Measurements from ENCODE around the gene PAPOLG. TPM values are rescaled to one million over a fixed set of nuclear protein-coding genes. Genes with fewer than 3 reads are reported as not detected.

The PAPOLG gene
- 57.6 TPM for total RNA-seq

DNA sequence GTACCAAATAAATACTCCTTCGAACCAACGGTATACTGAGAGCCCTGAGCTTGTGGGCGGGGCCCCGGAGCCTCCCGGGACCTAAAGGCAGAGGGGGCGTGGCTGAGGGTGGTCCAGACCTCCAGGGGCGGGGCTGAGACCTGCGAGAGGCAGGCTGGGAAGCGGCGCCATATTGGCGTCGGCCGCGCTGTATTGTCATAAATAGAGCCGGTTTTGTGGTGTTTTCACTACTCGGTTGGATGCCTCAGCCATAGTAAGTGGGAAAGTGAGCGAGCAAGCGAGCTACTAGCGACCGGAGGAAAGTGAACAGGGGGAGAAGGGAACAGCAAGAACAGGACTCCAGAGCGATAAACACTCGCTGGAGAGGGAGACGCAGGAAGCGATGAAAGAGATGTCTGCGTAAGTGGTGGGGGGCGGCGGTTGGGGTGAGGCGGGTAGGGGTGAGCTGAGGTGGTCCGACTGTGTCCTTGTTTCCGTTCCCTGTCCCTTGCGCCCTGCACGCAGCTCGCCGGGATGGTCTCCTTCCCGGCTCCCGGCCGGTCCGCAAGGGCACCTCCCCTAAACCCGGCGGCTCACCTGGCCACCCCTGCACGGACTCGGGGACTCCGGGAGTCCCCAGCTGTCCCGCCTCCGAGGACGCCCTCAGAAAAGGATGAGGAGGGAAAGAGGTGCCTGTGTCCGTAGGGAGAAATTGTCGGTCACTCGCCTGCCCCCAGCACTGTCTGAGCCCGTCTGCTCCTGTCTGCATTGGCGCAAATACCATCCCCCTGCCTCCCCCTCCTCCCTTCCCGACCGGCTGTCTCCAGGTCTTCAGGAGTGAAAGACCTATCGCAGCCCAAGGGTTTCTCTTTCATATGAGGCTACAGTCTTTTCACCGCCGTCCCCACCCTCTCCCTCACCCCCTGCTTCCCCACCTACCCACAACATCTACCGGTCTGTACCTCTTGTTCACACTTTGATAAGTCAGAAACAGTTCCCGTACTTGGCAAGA is at the start of gene PAPOLG:
Gene PAPOLG, plus strand, starts transcription at position 172 of the 991 bp plus-strand sequence. Its CDS starts 211 bp downstream, at position 383.
- DNase-seq = peak; percentile 89

DNA sequence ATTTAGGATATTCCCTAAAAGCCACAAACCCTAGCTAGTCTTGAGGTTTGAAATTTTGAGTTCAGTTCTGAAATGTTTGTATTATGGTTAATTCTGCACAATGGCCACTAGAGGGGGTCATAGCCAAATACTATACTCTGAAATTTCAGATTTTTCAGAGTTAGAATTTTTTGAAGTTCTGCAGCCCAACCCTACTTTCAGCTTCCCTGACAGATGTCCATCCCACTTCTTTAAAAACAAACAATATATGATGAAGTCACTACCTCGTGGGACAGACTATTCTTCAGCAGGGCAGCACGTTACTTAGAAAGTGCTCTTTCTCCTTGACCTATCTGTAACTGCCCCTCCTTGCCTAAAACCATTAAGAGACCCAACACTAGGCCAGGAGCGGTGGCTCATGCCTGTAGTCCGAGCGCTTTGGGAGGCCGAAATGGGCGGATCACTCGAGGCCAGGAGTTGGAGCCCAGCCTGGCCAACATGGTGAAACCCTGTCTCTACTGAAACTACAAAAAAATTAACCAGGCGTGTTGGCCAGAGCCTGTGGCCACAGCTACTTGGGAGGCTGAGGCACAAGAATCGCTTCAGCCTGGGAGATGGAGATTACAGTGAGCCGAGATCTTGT is 48.2 kb upstream of the PAPOLG start:
- DNase-seq = no peak

DNA sequence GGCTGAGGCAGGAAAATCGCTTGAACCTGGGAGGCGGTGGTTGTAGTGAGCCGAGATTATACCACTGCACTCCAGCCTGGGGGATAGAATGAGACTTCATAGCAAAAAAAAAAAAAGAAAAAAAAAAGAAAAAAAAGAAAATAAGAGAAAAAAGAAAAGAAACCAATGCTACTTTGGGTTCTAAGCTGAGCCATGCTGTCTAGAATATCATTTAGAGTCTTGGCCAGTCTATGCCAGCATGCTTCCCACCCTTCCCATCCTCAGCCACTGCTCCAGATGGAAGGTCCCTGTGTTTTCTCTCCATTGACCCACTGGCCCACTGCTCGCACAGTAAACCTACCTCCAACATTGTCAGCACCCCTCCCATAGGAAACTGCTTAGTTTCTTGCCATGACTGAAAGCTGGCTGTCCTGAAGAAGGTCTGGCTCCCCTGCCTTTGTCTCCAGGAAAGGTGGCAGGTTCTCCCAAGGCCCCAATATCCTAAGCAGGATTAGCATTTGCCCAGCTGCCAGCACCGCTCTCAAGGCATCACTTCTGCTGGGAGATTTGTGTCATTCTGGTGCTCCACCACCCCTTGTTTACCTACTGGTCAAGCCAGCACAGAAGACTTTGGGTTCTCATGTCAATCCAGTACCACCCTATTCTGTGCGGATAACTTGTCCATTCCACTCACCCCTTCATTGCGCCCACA is 47.3 kb upstream of the PAPOLG start:
- DNase-seq = no peak

DNA sequence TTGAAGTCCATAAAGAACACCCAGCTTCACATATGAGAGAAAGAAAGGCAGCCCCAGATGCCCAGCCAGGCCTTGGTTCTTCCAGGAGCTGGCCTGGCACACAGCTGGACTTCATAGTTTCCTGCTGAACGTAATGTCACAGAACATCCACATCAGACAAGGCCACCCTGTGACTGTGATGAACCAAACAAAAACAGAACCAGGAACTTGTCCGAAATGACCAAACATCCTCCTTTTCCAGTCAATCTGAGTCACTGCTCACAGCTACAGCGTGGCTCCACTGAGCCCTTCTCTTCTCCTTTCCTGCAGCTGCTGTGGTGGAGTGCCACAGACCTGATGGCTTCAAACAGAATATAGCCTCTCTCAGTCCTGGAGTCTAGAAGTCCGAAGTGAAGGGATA is 45.4 kb upstream of the PAPOLG start:
- peak; percentile 4 for DNase-seq

DNA sequence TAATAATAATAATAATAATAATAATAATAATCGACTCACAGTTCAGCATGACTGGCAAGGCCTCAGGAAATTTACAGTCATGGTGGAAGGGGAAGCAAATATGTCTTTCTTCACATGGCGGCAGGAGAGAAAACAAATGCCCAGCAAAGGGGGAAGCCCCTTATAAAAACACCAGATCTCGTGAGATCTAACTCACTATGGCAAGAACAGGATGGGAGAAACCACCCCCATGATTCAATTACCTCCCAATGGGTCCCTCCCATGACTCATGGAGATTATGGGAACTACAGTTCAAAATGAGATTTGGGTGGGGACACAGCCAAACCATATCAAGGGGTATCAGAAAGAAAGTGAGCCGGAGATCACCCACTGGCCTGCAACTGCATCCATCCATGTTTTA is 40.5 kb upstream of the PAPOLG start:
- no peak for DNase-seq

DNA sequence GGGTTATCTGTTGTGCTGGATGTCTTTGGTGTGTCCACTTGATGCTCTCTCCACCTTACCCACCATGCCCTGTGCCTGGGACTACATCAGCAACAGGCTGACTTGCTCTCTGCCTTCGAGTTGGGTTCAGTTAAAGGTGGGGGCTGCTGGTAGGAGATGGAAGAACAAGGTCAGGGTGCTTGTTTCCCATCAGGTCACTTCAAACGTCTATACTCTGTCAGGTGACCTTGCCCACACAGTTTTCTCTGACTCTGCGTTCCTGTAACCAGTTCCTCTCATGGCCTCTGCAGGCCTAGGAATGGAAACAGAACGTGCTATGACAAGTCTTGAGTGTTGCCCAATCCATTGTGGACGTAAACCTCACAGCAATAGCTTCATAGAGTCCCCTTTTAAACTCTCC is 38.4 kb upstream of the PAPOLG start:
- no peak for DNase-seq

DNA sequence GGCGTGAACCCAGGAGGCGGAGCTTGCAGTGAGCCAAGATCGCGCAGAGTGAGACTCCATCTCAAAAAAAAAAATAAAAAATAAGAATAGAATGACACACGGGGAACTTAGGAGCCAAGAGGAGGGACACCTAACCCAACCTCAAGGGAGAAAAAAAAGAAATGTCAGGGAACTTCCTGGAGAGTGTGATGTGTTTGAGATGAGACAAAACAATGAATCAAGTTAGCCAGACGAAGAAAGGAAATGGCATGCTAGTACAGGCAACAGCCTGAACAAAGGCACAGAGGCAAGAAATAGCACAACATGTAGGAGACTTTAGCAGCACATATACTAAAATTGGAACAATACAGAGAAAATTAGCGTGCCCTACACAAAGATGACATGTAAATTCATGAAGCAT is 36.7 kb upstream of the PAPOLG start:
- no peak for DNase-seq

DNA sequence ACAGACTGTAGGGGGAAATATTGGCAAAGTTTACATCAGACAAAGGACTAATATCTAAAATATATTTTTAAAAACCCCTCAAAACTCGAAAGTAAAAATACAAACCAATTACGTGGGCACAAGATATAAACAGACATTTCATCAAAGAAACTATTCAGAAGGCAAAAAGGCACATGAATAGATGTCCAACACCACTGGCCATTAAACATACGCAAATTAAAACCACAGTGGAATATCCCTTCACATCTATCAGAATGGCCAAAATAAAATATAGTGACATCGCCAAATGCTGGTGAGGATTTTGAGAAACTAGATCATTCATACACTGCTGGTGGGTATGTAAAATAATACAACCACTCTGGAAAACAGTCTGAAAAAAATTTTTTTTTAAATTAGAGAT is 30.6 kb upstream of the PAPOLG start:
- DNase-seq = no peak

DNA sequence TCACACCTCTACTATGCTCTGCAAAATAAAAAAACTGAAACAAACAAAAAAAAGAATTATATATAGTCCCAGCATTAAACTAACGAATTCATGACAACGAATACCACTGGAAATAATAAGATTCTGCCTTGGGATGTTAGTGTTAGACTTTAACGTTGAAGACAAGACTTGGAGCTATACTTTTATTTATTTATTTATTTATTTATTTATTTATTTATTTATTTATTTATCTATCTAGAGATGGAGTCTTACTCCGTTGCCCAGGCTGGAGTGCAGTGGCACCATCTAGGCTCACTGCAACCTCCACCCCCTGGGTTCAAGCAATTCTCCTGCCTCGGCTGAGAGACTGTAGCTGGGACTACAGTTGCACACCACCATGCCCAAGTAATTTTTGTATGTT is 27.2 kb upstream of the PAPOLG start:
- no peak for DNase-seq

DNA sequence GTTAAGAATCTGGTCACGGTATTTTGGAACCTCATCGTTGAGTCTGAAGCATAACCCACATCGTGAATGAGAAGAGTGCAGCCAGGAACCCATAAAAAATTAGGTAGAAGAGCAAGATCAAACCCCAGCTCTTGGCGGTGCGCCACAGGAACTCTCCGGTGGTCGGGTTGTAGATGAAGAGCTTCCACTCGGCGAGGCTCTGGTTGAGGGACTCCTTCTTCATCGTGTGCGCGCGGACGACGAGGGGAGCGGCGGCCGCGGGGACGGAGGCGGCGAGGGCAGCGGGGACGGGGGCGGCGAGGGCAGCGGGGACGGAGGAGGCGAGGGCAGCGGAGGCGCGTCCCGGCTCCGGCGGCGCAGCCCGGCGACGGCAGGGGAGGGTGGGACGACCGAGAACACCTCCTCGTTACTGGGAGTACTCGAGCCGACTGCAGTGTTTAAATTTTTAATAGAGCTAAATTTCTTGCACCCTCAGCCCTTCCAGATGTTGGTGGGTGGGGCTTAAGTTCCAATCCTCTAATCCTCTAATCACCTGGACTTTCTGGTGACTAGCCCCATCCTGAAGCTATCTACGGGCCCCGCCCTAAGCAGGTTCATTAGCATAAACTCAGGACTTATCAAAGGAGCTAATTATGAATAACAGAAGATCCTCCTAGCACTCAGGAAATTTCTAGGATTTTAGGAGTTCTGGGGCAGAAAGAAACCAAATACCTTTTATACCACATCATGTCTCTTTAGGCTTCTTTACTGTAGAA is 20.4 kb upstream of the PAPOLG start:
- DNase-seq = no peak

DNA sequence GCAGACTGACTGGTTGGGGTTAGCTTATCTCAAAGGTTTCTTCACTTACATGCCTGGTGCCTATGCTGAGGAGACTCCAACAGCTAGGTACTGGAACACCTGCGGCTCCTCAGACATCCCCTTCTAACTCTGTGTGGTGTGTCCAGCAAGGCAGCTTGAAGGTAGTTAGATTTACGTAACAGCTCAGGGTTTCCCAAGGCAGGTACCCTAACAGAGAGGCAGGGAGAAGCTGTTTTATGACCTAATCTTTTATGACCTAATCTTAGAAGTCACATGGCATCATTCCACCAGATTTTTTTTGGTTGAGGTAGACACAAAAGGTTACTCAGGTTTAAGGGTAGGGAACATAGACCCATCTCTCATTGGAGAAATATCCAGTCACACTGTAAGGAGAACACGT is 17.4 kb upstream of the PAPOLG start:
- no peak for DNase-seq

DNA sequence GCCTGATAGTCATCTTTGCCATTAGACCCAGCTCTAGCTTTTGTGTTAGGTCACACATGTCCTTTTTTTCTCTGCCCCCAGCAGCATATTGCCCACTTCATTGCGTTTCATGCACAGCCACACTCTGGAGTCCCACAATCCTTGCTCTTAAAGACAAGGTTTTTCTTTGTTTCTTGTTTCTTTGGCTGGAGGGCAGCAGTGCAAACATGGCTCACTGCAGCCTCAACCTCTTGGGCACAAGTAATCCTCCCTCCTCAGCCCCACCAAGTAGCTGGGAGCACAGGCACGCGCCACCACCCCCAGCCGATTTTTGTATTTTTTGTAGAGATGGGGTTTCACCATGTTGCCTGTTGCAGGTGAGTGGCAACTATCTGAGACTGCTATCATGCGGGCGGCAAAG is 16.9 kb upstream of the PAPOLG start:
- DNase-seq = no peak

DNA sequence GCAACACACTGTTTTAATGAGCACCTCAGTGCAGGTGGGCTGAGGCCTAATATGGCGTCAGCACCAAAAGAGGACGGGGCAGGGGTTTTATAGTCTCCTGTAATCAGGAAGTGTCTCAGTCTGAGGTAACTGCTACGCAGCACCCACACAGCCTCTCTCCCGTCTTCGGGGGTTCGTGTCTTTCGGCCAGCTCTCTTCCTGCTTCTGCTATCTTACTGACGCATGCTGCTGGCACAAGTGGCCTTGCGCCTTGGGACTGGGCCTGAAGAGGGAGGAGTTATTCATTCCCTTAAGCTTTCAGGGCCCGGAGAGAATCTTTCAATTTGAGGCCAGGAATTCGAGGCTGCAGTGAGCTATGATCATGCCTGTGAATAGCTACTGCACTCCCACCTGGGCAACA is 14.5 kb upstream of the PAPOLG start:
- DNase-seq = no peak

DNA sequence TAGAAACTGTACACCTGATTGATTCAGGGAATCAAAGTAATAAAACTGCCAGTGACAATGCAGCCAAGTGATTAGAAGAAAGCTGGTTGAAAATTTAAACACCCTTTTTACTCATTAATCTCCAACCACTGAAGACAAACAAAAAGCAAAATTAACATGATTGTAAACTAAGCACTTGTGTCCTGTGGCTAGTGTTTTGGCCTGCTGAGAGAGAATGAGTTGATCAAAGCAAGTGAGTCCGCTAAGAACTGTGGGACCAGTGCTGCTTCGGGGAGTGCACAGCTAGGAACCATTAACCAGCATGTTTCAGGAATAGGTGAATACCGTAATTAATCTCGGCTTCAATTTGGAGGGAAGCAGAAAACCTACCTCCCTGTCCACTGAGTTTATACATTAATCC is 13.6 kb upstream of the PAPOLG start:
- no peak for DNase-seq

DNA sequence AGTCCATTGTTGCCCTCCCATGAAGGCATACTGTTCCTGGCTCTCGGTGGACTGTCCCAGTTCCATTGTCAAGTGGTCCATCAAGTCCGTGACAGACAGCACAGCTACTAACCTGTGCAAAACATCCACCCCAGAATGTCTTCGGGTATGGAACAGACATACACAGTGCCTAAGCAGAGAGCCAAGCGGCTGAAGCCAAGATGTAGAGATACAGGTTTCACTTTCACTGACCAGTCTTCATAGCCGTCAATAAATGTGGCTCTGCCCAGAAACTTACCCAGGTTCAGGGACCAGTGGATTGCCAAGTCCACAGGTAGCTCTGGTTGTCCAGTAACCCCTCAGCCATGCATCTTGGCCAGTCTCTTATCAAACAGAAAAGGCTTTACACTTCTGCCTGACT is 10.7 kb upstream of the PAPOLG start:
- DNase-seq = no peak

DNA sequence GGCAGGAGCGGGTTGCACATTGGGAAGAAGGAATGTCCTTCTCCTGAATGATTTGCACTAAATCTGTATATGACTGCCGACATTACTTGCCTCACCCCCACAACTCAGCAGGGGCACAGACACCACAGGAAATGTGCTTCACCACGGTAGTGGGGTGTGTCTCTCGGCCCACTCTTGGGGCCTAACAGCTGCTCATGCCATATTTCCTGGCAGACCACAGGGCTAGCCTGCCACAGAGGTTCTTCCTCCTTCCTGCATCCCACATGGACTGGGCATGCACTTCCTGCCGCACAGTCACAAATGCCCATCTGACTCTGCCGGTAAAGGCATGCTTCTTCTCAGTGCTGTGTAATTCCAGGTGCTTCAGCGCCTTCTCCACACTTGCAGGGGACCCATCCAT is 10.3 kb upstream of the PAPOLG start:
- DNase-seq = peak; percentile 11

DNA sequence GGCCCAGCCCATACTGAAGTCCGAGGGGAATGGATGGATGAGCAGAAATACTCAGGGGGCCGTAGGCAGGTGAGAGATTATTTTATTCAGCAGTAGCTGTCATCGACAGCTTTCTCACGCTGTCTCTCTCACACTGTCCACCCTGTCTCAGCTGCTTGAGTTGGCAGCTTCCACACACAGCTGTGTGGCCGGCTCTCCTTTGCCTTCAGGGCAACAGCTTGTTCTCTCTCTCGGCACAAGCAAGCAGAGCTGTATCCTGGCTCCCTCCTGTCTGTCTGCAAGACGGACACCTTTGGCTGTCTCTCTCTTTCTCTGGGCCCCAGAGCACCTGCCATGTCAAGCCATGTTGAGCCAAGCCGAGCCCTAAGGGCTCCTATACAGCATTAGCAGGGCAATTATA is 9.8 kb upstream of the PAPOLG start:
- no peak for DNase-seq

DNA sequence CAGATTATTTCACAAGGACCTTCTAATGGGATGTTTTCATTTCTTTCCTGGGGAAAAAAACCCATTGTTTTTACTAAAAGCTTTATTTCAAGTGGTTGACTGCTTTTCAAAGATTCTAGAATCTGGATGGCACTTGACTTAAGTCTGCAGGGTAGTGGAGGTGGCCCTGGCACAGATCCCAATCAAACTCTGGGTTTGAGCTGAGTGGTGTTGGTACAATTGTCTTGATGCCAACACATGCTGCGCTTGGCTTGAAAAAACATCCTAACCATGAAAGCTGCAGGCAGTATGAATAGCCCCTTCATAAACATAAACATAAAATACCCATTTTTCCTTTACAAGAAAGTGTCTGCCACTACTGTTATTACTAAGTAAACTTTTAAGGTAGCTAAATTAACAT is 3.6 kb downstream of the PAPOLG start:
- no peak for DNase-seq

DNA sequence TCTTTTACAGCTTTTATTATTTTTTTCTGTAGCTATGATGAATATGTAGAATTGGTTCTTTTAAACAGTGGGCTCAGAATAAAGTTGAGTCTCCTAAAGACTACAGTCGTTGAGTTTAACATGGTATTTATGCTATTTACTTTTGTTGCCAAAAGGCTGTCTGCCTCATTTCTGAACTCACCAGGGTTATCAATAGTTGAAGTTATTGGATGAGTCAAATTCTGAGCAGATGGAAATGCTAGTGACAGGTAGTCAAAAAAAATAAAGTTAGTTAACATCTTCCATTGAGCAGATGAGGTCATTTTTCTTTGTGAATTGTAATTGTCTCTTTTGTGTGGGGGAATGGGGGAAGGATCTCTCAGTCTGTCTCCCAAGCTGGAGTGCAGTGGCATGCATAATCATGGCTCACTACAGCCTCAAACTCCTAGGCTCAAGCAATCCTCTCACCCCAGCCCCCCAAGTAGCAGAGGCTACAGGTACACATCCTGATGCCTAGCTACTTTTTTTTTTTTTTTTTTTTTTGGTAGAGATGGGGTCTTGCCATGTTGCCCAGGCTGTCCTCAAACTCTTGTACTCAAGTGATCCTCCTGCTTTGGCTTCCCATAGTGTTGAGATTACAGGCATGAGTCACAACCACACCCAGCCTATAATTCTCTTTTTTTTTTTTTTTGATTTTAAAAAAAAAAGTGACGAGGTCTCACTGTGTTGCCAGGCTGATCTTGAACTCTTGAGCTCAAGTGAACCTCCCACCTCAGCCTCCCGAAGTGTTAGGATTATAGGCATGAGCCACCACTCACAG is 8.9 kb downstream of the PAPOLG start:
- no peak for DNase-seq

DNA sequence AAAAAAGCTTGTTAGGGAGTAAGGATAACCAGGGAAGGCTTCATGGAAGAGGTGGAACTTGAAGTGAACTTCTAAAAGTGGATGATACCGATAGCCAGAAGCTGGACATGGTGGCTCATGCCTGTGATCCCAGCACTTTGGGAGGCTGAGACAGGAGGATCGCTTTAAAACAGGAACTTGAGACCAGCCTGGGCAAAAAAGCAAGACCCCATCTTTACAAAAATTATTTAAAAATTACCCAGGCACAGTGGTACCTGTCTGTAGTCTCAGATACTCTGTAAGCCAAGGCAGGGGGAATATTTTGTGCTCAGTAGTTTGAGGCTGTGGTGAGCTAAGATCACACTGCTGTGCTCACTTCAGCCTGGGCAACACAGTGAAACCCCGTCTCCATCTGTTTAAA is 10.2 kb downstream of the PAPOLG start:
- no peak for DNase-seq

DNA sequence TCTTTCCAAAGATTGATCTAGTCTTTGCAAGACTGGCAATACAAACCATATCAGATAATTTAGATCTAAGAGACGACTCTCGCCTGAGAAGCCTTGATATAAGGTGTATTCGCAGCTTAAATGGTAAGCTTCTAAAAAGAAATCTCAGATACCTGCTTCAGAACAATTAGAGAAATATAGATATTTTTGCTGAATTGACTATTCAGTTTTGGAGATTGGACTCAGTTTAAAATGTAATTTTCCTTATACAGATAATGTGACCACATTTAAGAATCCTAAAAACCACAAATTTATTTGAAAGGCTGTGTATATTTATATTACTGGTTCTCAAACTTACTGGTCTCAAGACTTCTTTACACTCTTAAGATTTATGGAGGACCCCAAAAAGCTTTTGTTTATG is 15.4 kb downstream of the PAPOLG start:
- no peak for DNase-seq
